Left ventricle myocardium superior (tissue), 1 donor: ENCODE measurements around the gene POLG. TPM values are rescaled to one million over a fixed set of nuclear protein-coding genes. Genes with fewer than 3 reads are reported as not detected.

Experiments
- ATAC-seq: fragments of 200-7000 bp; cut with Tn5 transposase; one replicate; pipeline ENCODE4 v1.9.1; 2020; ENCODE audit warnings: mild to moderate bottlenecking, moderate library complexity
- DNase-seq: peaks from one replicate; pipeline ENCODE4 v3.0.0-alpha.2; 2020
- intact Hi-C: fragments of 100-400 bp; cut with micrococcal nuclease; formaldehyde crosslinking; loops from one replicate; pipeline ENCODE4 v1.11.0; 2022
- long read RNA-seq: library from polyadenylated mRNA; unstranded; transcript quantifications from one replicate; pipeline ENCODE4 v2.0.0, GENCODE V29; 2021
- total RNA-seq: library from RNA; stranded (reverse); fragmentation: NEBNext Ultra II Directional; extraction: Animal tissue kit (Norgen Biotek cat#: 25700); gene quantifications from one replicate; pipeline ENCODE4 v1.2.1, GENCODE V29; 2021
- donor health status: DM: no; HTN: yes; CAD: no; lungs with severe emphysema.

The POLG gene
- total RNA-seq = 39.5 TPM
- long read RNA-seq, full-length matches to known transcripts = 38 of 75 reads
- long read RNA-seq, partial matches to known transcripts = 25 of 75 reads
- long read RNA-seq, other reads (novel, unspliced or antisense) = 12 of 75 reads

DNA sequence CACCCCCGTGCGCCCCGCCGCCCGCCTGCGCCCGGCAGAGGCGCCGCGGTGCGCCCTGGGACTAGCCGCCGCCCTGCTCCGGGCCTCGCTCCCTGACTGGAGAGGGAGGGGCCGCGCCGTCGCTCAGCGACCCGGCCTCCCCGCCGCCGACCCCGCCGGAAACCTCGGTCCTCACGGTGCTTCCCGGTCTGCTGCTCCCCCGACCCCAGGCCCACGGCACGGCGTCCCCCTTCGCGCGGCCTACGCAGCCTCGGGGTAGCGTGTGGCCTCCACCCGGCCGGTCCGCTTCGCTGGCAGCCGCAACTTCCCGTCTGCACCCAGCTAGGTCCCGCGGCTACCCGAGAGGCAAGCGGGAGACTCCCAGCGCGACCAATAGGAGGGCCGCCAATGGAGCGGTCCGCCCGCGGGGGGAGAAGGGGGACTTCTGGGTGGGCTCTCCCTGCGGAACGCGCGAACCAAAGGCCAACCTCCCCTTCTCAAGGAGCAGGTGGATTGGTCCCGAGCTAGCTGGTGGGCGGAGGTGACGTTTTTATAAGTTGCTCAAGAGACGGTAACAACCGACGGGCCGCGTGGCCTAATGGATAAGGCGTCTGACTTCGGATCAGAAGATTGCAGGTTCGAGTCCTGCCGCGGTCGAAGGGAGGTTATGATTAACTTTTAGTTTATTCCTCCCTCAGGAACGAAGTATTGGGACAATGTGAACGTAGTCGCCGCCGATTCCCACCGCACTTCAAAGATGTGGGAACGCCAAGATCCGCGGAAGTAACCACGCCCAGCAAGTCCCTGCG lies at the start of gene POLG:
TSS of gene POLG (minus strand) at position 315 of the 788 bp plus-strand sequence. CDS start 1,070 bp downstream, outside the sequence.
- intact Hi-C loops = no loop called here
- ATAC-seq (peak; percentile 96), DNase-seq (peak; percentile 98)

DNA sequence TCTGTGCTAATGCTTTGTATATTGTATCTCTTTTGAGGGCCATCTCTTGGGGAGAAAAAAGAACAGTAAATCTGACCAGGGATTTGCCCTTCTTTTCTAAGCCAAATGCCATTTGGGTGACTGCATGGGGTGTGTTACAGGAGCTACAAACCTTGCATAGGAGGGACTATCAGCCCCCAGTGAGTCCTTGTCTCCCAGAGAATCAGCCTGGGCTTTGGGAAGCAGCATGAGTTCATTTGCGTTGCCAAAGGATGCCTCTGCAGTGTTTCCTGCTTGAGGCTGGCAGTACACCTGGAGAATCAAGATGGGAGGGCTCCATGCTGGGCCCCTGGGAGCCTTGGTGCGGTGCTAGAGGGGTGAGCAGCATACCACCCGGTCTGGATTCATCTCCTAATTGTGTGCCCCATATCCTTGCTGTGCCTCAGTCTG lies 49.6 kb upstream of the POLG start:
- ATAC-seq (no peak), DNase-seq (no peak)
- intact Hi-C loops = no loop called here

DNA sequence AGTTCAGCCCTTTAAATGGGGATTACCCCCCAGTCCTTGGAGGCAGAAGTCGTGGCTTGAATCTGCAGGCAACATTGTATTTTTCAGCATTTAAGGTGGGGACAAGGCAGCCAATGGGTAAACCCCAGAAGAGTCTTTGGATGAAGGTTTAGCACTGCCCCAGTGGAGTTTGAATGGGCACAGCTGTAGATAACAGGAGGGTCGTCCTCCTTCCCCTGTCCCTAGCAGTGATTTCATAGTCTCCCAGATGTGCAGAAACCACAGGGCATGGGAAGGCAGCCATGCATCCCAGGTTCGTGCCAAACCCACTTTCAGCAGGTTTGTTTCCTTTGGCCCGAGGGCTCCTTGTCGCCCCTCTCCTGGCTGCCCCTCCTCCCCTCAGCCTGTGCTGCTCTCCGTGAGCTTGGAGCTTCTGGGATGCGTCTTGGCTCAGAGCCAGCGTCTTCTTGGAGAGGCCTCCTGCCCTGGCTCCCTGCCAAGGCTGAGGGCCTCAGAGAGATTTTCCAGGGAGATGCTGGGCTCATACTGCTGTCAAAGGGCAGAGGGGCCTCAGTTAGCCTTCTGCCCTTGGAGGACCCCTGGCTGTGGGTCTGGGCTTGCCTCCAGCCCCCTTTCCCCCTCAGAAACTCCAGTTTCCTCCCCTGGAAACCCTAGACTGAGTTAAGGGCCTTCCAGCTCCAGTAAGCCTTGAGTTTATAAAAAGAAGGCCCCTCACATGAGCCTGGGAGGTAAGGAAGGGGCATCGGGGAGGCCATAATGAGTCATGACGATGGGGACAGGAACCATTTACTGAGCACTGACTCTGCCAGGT lies 48.9 kb upstream of the POLG start:
- peak; percentile 67 for DNase-seq
- intact Hi-C loops = no loop called here
- no peak for ATAC-seq

DNA sequence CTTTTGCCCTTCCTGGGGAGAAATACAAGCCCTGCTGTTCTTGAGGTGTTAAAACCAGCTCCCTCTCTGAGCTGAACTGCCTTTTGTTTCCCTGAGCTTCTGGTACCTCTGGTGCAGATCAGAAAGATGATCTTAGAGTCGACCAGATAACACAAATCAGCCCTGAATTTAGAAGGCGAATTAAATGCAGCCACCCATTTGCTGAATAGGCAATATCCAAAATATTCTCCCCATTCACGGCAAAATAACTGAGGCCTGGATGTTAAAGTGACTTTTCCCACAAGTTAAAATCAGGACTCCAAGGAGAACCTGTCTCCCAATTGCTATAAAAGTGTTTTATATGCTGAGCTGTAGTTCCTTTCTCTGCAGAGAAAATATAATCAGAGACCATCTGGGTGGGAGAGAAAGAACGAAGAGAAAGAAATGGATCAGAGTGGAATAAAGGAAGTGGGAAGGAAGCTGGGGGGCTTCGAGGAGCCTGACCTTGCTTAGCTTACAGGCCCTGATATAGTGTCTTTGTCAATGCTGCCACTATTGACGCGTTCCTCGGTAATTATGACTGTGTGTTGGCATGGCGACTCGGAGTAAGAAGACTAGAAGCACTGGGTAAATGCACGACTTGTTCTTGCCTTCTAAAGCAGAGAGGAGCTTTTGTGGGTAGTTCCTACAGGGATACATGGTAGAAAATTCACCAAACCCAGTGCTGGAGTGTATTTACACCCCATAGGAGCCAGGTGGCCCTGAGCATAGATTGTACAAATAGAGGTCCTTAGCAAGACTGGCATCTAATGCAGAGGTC lies 47.5 kb upstream of the POLG start:
- ATAC-seq (no peak), DNase-seq (no peak)
- intact Hi-C loops = no loop called here

DNA sequence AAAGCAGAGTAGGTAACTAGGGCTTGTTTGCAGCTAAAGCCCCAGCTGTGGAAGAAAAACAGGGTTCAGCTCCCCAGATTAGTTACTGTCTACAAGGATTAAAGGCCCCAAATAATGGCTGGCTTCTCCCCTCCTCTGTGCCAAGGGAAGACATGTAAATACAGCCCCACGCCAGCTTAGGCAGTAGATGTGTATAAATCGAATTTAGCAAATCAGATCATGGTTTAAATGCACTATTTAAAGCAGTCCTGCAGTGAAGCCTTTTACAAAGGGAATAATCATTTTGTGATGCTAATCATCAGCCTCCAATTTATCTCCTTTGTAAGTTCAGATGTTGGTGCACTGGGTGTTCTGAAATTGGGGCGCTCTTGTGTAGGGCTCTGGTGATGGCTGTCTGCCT lies 46.7 kb upstream of the POLG start:
- intact Hi-C loops = no loop called here
- ATAC-seq (no peak), DNase-seq (no peak)

DNA sequence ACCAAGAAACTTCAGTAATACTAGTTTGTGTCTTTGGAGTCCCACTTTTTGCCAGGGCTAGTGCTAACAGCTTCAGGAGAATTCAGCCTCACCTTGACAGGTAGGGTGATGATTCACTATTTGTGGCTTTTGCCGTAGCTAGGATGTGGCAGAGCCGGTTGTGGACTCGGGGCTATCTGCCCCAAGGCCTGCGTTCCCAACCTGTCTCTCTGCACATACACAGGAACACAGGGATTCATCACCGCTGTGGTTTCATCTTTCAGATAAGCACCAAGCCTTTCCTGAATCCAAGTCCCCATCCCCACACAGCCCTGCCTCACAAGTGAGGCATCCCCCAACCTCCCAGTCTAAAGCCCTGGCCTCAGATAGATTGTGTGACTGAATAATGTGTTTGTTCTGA lies 45.2 kb upstream of the POLG start:
- ATAC-seq (no peak), DNase-seq (no peak)
- intact Hi-C loops = no loop called here

DNA sequence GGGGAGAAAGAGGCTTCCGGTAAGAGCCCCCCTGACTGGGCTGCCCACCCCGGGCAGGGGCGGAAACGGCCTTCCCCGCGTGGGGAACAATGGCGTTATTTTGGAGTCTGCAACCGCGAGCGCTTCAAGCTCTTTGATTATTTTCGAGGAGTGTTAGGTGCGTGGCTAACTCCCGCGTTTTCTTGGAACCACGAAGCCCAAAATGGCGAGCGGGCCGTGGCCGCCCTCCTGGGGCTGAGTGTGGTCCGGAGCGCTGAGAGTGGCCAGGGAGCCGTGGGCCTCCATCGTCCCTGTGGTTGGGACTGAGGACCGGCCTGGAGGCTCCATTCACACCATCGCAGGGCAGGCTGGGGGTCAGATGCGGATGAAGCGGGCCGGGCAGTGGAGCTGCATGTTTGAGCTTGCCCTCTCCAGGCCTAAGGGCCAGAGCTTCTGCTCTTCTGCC lies 44.6 kb upstream of the POLG start:
- ATAC-seq = no peak
- intact Hi-C loops = no loop called here
- no peak for DNase-seq

DNA sequence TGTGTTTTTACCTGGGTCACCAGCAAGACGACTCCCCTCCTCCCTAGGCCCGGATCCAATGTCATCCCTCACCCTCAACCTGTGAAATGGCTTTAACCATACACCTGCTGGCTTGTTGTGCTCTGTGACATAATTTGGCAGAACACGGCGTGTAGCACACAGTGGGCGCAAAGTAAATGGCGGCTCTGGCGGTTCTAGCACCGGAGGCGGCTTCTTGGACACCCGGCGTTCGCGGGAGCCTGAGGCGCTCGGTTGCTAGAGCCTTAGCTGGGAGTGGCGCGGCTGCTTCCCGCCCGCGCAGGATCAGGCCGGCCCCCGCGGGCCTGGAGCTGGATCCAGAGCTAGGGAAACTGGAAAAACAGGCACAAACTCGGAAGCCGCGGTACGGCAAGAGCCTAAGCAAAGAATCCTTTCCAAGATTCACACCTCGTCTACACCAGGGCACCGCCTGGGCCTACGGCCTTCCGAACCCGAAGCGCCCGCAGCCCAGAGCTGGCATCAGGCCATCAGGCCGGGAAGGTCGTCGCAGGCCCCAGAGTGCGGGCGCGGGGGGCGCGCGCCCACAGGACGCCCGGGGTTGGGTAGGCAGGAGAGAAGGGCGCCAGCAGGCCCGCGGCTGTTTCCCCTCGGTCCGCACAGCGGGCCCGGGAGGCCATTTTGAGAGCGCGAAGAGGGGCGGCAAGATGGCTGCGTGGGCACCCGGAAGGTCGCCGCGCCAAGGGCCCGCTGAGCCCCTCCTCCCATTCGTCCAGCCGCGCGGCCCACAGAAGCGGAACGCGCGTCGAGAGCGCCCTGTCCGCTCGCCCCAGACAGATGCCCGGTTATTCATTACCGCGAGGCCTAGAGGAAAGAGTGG lies 43.9 kb upstream of the POLG start:
- DNase-seq (peak; percentile 51), ATAC-seq (peak; percentile 78)
- intact Hi-C loops = no loop called here

DNA sequence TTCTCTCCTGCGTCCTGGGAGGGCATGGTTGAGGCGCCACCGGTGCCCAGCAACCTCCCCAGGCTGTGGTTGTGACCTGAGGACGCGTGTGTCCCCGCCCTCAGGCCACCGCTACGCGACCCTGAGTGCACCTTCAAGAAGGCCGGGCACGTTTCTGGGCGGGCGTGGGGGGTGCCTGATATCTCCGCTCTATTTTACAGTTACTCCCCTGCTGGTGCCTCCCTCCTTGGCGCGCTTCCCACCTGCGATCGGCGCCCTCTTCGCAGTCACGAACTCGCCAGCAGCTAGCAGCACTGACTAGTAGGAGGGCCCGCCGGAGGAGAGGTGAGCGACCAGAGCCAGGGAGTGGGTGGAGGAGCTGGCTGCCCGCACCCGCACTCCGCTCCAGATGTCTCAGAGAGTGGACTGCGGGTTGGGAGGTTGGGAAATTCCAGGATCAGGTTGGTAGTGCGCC lies 43.2 kb upstream of the POLG start:
- ATAC-seq (peak; percentile 20), DNase-seq (no peak)

DNA sequence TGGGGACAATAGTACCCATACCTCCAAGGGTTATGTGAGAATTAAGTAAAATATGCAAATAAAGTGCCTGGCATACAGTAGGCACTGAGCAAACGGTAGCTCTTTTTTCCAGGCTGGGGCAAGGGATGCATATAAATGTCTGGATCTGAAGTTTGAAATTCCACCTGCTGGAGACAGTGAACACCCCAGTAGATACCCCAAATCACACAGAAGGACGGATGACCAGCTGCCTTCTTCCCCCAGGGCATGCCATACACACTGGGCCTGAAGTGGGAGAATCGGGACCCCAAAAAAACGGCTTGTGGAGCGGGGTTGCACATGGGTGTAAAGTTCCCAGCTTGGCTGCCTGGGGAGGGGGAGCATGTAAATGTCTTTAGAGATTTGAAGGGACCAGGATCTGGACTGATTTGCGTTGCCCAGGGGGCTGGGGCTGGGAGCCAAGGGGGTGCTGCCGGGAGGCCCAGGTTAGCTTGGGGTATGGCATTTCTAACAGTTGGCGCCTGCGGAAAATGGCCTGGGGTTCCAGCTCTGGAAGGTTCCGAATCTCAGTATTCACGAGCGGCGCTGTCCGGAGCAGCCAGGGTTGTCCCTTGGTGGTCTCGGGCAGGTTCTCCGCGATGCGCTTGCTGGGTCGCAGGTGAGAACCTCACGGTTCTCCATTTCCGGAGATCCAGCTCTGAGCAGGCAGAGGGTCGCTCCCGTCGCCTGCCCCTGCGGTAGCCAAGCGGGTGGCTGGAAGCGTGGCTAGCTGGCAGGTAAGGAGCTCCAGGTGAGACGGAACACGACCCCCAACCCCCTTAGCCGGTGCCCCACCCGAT lies 42.6 kb upstream of the POLG start:
- intact Hi-C loops = no loop called here
- no peak for ATAC-seq
- no peak for DNase-seq

More for the DNA sequence above, 43.2 kb upstream of the POLG start:
- intact Hi-C loops = no loop called here

DNA sequence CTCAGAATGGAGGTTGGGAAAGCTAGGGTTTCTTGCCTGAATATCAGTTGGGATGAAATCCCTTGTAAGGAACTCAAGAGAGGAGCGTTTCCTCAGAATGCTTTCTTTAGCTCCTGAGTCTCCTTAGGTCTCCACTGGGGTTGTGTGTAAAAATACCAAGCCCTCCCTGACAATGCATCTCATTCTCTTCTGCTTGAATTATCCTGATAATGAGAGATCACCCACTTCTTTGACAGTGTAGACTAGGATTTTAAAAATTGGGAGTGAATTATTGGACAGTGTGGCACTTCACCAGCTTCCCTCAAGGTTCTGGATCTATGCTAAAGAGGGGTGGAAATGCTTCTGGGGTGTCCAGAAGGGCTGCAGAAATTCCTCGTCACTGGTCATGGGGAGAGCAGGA lies 41.8 kb upstream of the POLG start:
- intact Hi-C loops = no loop called here
- no peak for DNase-seq
- no peak for ATAC-seq

DNA sequence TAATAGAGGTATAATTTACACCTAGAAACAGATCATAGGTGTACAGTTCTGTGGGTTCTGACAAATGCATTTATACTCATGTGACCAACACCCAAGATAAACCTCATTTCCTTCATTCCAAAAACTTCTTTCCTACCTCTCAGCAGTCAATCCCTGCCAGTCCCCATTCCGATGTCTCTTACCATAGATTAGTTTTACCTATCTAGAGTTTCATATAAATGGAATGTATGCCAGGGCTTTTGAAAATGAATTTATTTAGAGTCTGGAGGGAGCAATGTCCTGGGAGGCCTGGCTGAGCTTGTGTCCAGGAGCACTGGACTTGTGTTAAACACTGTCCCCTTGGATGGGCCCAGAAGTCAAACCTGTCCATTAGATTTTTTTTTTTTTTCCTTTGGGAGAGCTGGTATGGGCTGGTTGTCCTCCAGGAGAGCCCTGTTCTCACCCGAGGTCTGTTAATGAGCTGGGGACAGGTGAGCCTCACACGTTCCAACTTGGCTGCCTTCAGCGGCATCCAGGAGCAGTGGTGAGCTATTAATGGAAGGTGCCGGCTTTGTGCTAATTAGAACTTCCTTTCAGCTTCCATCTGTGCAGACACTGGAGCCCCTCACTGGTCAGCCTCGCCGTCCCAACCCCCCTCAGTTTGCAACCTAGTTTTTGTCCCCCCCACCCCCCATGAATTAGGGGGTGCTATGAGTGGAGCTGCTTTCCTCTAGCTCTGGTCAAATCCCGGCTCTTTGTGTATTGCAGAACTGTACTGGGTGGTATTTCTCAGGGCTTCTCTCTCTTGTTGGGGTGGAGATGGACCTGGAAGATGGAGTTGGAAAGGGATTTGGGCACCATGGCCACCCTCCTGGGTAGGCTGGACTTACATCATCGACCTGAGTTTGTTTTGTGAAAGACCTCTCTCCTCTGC lies 40.7 kb upstream of the POLG start:
- intact Hi-C loops = no loop called here
- ATAC-seq = no peak
- DNase-seq = no peak

DNA sequence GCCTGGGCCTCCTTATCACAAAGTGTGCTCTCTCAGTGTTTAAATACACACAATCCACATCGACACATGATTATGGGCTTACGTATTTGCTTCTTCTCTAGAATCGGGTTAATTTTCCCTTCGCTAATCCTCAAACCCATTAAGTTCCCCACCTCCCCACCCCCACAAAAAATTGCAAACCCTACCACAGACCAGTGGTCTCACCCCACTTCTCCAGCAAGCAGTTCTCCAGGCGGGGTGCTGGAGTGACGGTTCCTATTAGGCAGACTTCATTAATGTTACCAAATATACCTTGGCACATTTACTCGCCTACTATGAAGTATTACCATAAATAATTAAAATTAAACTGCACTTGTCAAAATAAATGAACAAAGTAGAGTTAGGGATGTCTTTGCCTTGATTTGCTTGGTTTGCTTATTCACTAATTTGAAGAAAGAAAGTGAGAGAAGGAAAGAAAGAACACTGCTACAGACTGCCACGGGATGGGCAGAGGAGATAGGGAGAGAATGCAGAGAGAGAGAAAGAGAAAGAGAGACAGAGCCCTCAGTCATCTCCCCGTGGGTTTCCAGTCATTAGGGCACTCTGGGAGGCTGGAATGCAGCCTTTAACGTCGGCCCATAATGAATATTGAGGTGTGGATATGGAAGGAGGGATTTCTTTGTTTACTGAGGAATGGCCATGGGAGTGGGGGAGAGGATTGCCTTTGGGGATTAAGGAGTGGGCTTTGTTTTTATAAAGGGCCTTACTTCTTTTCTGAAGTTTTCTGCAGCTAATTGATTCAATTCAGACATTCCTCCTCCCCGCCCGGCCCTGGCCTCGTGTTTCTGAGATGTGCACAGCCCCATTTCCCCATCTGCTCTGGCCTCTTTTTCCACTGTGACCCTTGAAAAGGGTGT lies 39.7 kb upstream of the POLG start:
- ATAC-seq = no peak
- intact Hi-C loops = no loop called here
- DNase-seq = no peak

DNA sequence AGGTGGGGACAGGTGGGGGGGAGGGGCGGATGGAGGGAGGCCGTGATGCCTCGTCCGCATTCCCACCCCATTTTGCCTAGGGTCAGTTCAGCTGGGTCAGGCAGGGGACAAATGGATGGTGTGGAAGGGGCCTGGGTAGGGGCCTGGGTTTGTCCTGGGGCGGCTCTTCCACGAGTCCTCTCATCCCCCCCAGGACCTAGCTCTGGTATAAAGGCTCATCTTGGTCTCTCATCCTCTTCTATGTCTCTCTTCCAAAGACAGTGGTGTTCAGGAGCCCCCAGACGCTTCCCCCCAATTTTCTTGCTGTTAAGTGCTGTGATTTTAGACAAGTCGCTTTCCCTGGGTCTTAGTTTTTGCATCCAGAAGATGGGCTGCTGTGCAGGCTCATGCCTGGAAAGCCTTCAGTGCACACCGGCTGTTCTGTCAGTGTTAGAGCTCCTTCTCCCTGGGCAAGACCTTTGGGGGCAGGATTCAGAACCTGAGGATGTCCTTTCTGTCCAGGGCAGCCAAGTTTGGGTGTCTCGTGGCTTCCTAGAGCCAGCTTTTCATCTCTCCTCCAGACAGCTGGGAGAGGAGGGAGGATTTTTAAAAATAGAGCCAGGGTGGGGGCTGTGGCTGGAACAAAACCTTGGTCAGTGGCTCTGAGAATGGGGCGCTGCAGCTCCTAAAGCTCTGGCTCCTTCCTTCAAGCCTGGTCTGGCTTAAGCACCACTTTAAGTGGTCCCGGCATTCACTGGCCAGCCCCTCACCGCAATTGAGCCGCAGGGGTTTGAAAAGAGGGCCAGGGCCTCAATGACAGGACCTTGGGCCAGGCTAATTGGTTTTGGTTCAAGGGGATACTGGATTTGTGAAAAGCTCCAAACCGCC lies 37.7 kb upstream of the POLG start:
- DNase-seq (no peak), ATAC-seq (no peak)
- intact Hi-C loops = no loop called here
